Measurements from ENCODE around the gene COL6A2.

DNA sequence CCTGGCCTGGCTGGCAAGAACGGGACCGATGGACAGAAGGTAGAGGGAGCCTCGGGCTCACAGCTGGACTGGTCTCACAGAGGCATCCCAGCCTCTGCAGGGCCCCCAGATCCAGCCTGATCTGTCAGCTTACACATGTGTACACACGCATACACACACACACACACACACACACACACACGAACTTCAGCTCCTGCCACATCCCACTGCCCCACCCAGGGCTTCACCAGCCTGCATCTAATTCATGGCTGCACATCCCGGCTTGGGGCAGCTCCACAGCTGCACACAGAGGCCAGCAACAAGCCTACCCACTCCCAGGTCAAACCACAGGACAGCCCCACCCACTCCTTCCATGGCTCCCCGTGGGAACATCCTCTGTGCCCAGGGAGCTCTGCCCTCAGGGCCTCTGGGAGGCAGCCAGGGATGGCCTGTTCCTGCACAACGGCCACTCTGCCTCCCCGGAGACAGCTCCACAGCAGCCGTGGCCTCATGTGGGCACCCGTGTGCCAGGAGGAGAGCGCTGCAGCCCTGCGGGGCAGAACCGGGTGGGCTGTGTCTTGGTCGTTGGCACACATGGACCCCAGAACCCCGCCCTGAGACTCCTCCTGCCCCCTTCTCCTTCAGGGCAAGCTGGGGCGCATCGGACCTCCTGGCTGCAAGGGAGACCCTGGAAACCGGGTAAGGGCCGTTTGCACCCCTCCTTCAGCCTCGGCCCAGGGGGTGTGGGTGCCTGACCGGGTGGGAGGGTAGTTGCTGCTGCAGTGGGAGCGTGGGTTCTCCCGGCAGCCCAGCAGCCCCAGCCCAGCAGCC, 19.1 kb downstream of the COL6A2 start:
- TF ChIP-seq ATF2 (CRISPR knock-in tag; IDR thresholded peaks at IDR 0.05; ENCODE audit: borderline replicate concordance, low read depth) = no peak
- TF ChIP-seq, protein P1, sequence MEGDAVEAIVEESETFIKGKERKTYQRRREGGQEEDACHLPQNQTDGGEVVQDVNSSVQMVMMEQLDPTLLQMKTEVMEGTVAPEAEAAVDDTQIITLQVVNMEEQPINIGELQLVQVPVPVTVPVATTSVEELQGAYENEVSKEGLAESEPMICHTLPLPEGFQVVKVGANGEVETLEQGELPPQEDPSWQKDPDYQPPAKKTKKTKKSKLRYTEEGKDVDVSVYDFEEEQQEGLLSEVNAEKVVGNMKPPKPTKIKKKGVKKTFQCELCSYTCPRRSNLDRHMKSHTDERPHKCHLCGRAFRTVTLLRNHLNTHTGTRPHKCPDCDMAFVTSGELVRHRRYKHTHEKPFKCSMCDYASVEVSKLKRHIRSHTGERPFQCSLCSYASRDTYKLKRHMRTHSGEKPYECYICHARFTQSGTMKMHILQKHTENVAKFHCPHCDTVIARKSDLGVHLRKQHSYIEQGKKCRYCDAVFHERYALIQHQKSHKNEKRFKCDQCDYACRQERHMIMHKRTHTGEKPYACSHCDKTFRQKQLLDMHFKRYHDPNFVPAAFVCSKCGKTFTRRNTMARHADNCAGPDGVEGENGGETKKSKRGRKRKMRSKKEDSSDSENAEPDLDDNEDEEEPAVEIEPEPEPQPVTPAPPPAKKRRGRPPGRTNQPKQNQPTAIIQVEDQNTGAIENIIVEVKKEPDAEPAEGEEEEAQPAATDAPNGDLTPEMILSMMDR (IDR thresholded peaks at IDR 0.05) = no peak
- no peak for TF ChIP-seq USF2 (CRISPR knock-in tag; IDR thresholded peaks at IDR 0.05)
